ENCODE results near the gene SAMD4A.

DNA sequence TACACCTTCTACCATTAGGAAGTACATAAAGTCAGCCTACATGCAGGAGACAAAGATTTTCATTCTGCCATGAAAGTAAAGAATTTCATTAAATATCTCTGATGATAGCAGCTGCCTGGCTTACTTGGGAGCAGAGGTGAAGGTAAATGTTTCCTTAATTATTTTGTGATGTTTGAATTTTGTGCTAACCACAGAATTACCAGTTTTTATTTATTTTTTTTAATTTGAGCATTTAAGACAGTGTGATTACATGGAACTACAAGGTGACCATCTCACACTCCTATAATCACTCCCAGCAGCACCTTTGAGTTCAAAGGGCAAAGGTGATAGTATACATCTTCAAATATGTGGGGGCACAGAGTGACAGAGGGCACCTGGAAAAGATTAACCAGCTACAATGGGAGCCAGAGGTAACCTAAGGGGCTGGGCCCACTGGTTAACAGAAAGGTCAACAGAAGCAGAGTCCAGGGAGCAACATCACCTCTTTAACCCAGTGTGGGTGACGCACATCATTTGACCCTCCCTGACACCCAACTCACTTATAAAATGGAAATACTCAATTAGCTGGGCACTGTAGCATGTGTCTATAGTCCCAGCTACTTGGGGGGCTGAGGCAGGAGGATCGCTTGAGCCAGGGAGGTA is 270.7 kb downstream of the SAMD4A start:
- TF ChIP-seq EZH2phosphoT487 (IDR thresholded peaks at IDR 0.05; ENCODE audit: insufficient read depth, low read depth) (no peak), EZH2 (IDR thresholded peaks at IDR 0.05; ENCODE audit: insufficient read depth, poor library complexity, severe bottlenecking) (no peak)
